ENCODE data around the gene DET1.
A peak's percentile ranks its signal among the peaks of the same experiment; 100 is the strongest.
"Not testable (repeated sequence)": the region's sequence is repeated elsewhere in the genome, so short reads cannot be mapped to it uniquely, and the experiment has no call there.

DET1 gene

DNA sequence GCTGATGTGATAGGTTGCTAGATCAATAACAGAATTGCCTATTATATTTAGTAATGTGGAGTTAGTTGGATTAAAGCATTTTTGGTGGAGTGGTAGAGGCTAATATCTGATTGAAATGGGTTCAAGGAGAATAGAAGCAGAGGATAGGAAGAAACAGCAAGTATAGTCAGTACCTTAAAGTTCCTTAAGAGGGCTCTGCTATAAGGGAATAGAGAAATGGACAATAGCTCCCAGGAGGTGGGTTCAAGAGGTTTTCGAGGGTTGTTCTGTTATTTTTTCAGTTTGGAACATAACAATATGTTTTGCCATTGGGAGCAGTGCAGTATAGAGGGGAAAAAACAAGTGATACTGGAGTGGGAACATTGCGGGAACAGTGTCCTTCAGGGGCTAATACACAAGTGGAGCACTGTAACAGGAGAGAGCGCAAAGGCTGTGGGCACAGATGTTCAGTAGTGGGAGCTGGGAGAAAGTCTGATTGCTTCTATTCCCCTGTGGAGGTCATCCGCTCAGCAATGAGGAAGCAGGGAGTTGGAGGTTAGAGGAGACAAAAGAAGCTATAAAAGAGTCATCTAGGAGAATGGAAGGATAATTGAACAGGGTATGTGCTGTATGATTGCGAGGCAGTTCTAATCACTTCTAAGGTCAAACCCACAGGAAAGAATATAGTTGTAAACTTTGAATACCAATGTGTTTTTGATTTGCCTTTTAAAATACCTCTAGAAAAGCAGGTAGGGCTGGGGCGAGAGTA, 75.7 kb downstream of the DET1 start:
- H4K20me1 ChIP-seq (ENCODE audit: control insufficient read depth, insufficient read depth, low read depth, low read length): no peaks in the 10 kb centered on the region; the same call in 1 of the 2 replicates
- H3K4me3 ChIP-seq (ENCODE audit: low read length): no peak overlapping the region
- no peak overlapping the region for H3K27ac ChIP-seq (ENCODE audit: low read depth, low read length)
- peaks cover 60% of the 10 kb centered on the region for H3K79me2 ChIP-seq (ENCODE audit: control insufficient read depth, low read length)
- peaks cover 27% of the 10 kb centered on the region for H3K4me1 ChIP-seq (ENCODE audit: control insufficient read depth, low read length)
- H3F3A ChIP-seq (ENCODE audit: control insufficient read depth, insufficient read depth): no peaks in the 10 kb centered on the region
- H3K9me3 ChIP-seq (ENCODE audit: control insufficient read depth, insufficient read depth, low read length): no peaks in the 10 kb centered on the region
- no peak overlapping the region for H3K4me2 ChIP-seq (ENCODE audit: low read length)
- H3K36me3 ChIP-seq (ENCODE audit: control insufficient read depth, low read length): peaks cover 57% of the 10 kb centered on the region
- H3K27me3 ChIP-seq (ENCODE audit: control insufficient read depth, low read length): no peaks in the 10 kb centered on the region
- TF ChIP-seq, protein P1, sequence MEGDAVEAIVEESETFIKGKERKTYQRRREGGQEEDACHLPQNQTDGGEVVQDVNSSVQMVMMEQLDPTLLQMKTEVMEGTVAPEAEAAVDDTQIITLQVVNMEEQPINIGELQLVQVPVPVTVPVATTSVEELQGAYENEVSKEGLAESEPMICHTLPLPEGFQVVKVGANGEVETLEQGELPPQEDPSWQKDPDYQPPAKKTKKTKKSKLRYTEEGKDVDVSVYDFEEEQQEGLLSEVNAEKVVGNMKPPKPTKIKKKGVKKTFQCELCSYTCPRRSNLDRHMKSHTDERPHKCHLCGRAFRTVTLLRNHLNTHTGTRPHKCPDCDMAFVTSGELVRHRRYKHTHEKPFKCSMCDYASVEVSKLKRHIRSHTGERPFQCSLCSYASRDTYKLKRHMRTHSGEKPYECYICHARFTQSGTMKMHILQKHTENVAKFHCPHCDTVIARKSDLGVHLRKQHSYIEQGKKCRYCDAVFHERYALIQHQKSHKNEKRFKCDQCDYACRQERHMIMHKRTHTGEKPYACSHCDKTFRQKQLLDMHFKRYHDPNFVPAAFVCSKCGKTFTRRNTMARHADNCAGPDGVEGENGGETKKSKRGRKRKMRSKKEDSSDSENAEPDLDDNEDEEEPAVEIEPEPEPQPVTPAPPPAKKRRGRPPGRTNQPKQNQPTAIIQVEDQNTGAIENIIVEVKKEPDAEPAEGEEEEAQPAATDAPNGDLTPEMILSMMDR (IDR thresholded peaks at IDR 0.05; ENCODE audit: low read depth, low read length, poor library complexity, severe bottlenecking): peak; percentile 9
- no peak for TF ChIP-seq EZH2phosphoT487 (IDR thresholded peaks at IDR 0.05; ENCODE audit: borderline replicate concordance, low read length)
- no peaks in the 10 kb centered on the region for H3K9me2 ChIP-seq (replicated peaks; ENCODE audit: control insufficient read depth, low read length)

DNA sequence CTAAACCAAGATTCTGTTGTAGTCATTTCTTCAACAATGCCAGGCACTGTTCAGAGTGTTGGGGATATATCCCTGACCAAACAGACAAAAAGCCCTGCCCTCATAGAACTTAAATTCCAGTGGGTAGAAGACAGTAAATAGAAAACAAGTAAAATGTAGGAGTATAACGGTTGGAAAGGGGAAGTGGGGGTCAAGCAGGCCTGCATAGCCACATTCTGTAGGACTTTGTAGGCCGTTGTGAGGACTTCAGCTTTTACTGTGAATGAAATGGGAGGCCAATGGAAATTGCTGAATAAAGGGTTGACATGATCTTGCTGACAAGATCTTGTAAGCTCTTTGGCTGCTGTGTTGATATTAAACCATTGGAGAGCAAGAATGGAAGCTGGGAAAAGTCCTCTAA, 77.2 kb downstream of the DET1 start:
- Histone ChIP-seq H3K4me2 (ENCODE audit: low read length) (peak overlapping the region; percentile 79; the same call in 1 of the 2 replicates), H3K9me3 (ENCODE audit: control insufficient read depth, insufficient read depth, low read length) (no peaks in the 10 kb centered on the region), H3K4me1 (ENCODE audit: control insufficient read depth, low read length) (peaks cover 30% of the 10 kb centered on the region), H3K9me2 (replicated peaks; ENCODE audit: control insufficient read depth, low read length) (no peaks in the 10 kb centered on the region), H3K27ac (ENCODE audit: low read depth, low read length) (no peak overlapping the region), H3K4me3 (ENCODE audit: low read length) (no peak overlapping the region), H3K36me3 (ENCODE audit: control insufficient read depth, low read length) (peaks cover 65% of the 10 kb centered on the region), H3K27me3 (ENCODE audit: control insufficient read depth, low read length) (no peaks in the 10 kb centered on the region), H4K20me1 (ENCODE audit: control insufficient read depth, insufficient read depth, low read depth, low read length) (no peaks in the 10 kb centered on the region), H3F3A (ENCODE audit: control insufficient read depth, insufficient read depth) (no peaks in the 10 kb centered on the region), H3K79me2 (ENCODE audit: control insufficient read depth, low read length) (peaks cover 74% of the 10 kb centered on the region)
- TF ChIP-seq, protein P1 (IDR thresholded peaks at IDR 0.05; ENCODE audit: low read depth, low read length, poor library complexity, severe bottlenecking): no peak
- no peak for TF ChIP-seq EZH2phosphoT487 (IDR thresholded peaks at IDR 0.05; ENCODE audit: borderline replicate concordance, low read length)

DNA sequence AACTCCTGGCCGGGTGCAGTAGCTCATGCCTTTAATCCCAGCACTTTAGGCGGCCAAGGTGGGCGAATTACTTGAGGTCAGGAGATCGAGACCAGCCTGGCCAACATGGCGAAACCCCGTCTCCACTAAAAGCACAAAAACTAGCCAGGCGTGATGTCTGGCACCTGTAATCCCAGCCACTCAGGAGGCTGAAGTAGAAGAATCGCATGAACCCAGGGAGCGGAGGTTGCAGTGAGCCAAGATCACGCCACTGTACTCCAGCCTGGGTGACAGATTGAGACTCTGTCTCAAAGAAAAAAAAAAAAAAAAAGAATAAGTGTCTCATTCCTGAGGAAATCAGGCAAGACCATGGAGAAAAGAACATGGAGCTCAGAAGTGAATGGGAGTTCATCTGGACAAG, 77.8 kb downstream of the DET1 start:
- H3K27me3 ChIP-seq (ENCODE audit: control insufficient read depth, low read length); H3K9me3 ChIP-seq (ENCODE audit: control insufficient read depth, insufficient read depth, low read length); H3F3A ChIP-seq (ENCODE audit: control insufficient read depth, insufficient read depth); H4K20me1 ChIP-seq (ENCODE audit: control insufficient read depth, insufficient read depth, low read depth, low read length); H3K27ac ChIP-seq (ENCODE audit: low read depth, low read length); H3K9me2 ChIP-seq (replicated peaks; ENCODE audit: control insufficient read depth, low read length): not testable (repeated sequence)
- peaks cover 70% of the 10 kb centered on the region for H3K36me3 ChIP-seq (ENCODE audit: control insufficient read depth, low read length)
- H3K4me2 ChIP-seq (ENCODE audit: low read length): peak overlapping the region; percentile 79
- H3K4me1 ChIP-seq (ENCODE audit: control insufficient read depth, low read length): peaks cover 30% of the 10 kb centered on the region
- H3K4me3 ChIP-seq (ENCODE audit: low read length): peak overlapping the region; percentile 99
- H3K79me2 ChIP-seq (ENCODE audit: control insufficient read depth, low read length): peaks cover 74% of the 10 kb centered on the region

DNA sequence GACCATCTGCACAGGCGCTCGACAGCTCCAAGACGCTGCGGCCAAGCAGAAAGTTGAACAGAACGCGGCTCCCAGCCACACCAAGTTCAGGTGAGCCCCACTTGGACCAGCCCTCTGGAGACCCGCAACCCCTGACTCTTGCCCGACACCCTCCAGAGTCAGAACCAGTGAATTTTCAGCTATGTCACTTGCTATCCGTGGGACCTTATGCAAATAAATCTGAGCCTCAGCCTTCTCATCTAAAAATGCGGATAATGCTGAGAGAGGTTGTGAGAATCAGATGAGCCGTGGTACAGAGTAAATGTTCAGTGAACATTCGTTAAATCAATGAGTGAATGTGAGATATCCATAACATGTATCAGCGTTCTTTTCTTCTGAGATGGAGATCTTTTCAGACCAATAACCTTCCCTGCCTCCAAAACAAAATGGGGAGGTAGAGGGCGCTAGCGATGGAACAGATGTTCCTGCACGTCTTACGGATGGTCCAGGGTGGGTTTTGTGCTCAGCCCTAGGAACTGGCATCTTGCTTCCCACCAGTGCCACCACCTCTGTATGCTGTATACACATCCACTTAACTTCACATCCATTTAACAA, 78.4 kb downstream of the DET1 start:
- H3F3A ChIP-seq (ENCODE audit: control insufficient read depth, insufficient read depth): no peaks in the 10 kb centered on the region
- no peak for TF ChIP-seq EZH2phosphoT487 (IDR thresholded peaks at IDR 0.05; ENCODE audit: borderline replicate concordance, low read length)
- TF ChIP-seq, protein P1 (IDR thresholded peaks at IDR 0.05; ENCODE audit: low read depth, low read length, poor library complexity, severe bottlenecking): peak; percentile 75
- H3K4me2 ChIP-seq (ENCODE audit: low read length): peak overlapping the region; percentile 79
- H3K4me1 ChIP-seq (ENCODE audit: control insufficient read depth, low read length): peaks cover 30% of the 10 kb centered on the region
- H3K27ac ChIP-seq (ENCODE audit: low read depth, low read length): peak overlapping the region; percentile 78
- H4K20me1 ChIP-seq (ENCODE audit: control insufficient read depth, insufficient read depth, low read depth, low read length): no peaks in the 10 kb centered on the region
- no peaks in the 10 kb centered on the region for H3K9me2 ChIP-seq (replicated peaks; ENCODE audit: control insufficient read depth, low read length)
- no peaks in the 10 kb centered on the region for H3K9me3 ChIP-seq (ENCODE audit: control insufficient read depth, insufficient read depth, low read length)
- peak overlapping the region; percentile 99 for H3K4me3 ChIP-seq (ENCODE audit: low read length)
- H3K79me2 ChIP-seq (ENCODE audit: control insufficient read depth, low read length): peaks cover 74% of the 10 kb centered on the region
- H3K36me3 ChIP-seq (ENCODE audit: control insufficient read depth, low read length): peaks cover 70% of the 10 kb centered on the region
- H3K27me3 ChIP-seq (ENCODE audit: control insufficient read depth, low read length): no peaks in the 10 kb centered on the region
